HEK293 (cell line): ENCODE data around the gene ENAH.

ENCODE experiments used
- CTCF ChIA-PET: fragments of 350-600 bp; formaldehyde crosslinking; extraction: SDS; loops from one replicate; lab custom pipeline; 2021; ENCODE audit warnings: antibody characterized with exemption; lab: Yijun Ruan, JAX
- POLR2A ChIA-PET: fragments of 300-600 bp; formaldehyde crosslinking; extraction: SDS; loops from one replicate; lab custom pipeline; 2020; ENCODE audit warnings: antibody characterized with exemption, inconsistent platforms; lab: Yijun Ruan, JAX
- H3K27ac ChIP-seq: fragments of 200-500 bp; sonication (Bioruptor generic); 2 replicates; pipeline ENCODE4 v1.5.1; 2014; ENCODE audit warnings: low read depth, low read length, control low read depth, inconsistent platforms; ENCODE audit errors: extremely low read depth
- H3K36me3 ChIP-seq, 2 experiments: fragments of 200-500 bp in 1 of 2; sonication (Bioruptor generic) in 1 of 2; 1 replicate in 1 of 2; 2 replicates in 1 of 2; pipeline ENCODE4 v1.5.1; 2014 to 2017; ENCODE audit warnings: inconsistent platforms in 2 of 2, low read length in 2 of 2; ENCODE audit not compliant: control insufficient read depth in 2 of 2, insufficient read depth in 1 of 2
- H3K4me1 ChIP-seq: fragments of 200-500 bp; sonication (Bioruptor generic); 2 replicates; pipeline ENCODE4 v1.5.1; 2014; ENCODE audit warnings: mild to moderate bottlenecking, low read length, inconsistent platforms; ENCODE audit not compliant: control insufficient read depth, insufficient read depth
- H3K4me3 ChIP-seq: 2 replicates; pipeline ENCODE4 v1.5.1; 2011; ENCODE audit warnings: low read depth, mild to moderate bottlenecking, control low read depth, low read length, moderate library complexity
- H3K9me3 ChIP-seq: fragments of 200-500 bp; sonication (Bioruptor generic); 2 replicates; pipeline ENCODE4 v1.5.1; 2014; ENCODE audit warnings: low read depth, low read length, inconsistent platforms; ENCODE audit not compliant: control insufficient read depth, insufficient read depth
- ATF2 ChIP-seq: fragments of 450-650 bp; formaldehyde crosslinking; IDR thresholded peaks from 2 replicates; pipeline ENCODE4 v1.5.1; 2016; ENCODE audit warnings: missing biosample characterization, missing genetic modification characterization, low read depth
- EGR2 ChIP-seq: fragments of 450-650 bp; formaldehyde crosslinking; IDR thresholded peaks from 2 replicates; pipeline ENCODE4 v1.5.1; 2016; ENCODE audit warnings: low read depth, missing biosample characterization, missing genetic modification characterization
- GLIS2 ChIP-seq: fragments of 450-650 bp; formaldehyde crosslinking; IDR thresholded peaks from 2 replicates; pipeline ENCODE4 v1.5.1; 2016; ENCODE audit warnings: missing biosample characterization, missing genetic modification characterization
- PBX3 ChIP-seq: sonication (generic); formaldehyde crosslinking; IDR thresholded peaks from 2 replicates; pipeline ENCODE4 v1.8.1; 2022; ENCODE audit warnings: mild to moderate bottlenecking, moderate library complexity, missing genetic modification reagents
- PRDM2 ChIP-seq: fragments of 450-650 bp; formaldehyde crosslinking; IDR thresholded peaks from 2 replicates; pipeline ENCODE4 v1.5.1; 2016; ENCODE audit warnings: missing biosample characterization, missing genetic modification characterization, borderline replicate concordance
- PRDM6 ChIP-seq: fragments of 450-650 bp; formaldehyde crosslinking; IDR thresholded peaks from 2 replicates; pipeline ENCODE4 v1.5.1; 2017; ENCODE audit warnings: missing biosample characterization, missing genetic modification characterization
- ZBTB49 ChIP-seq: fragments of 450-650 bp; formaldehyde crosslinking; IDR thresholded peaks from 2 replicates; pipeline ENCODE4 v1.5.1; 2016; ENCODE audit warnings: missing biosample characterization, missing genetic modification characterization, low read depth
- ZEB2 ChIP-seq: fragments of 450-650 bp; formaldehyde crosslinking; IDR thresholded peaks from 2 replicates; pipeline ENCODE4 v1.5.1; 2016; ENCODE audit warnings: missing biosample characterization, missing genetic modification characterization
- ZFP41 ChIP-seq: fragments of 450-650 bp; formaldehyde crosslinking; IDR thresholded peaks from 2 replicates; pipeline ENCODE4 v1.5.1; 2016; ENCODE audit warnings: missing biosample characterization, missing genetic modification characterization, borderline replicate concordance
- ZNF184 ChIP-seq: fragments of 450-650 bp; IDR thresholded peaks from 2 replicates; pipeline ENCODE4 v1.5.1; 2018; ENCODE audit warnings: missing biosample characterization, mild to moderate bottlenecking, missing genetic modification characterization
- ZNF2 ChIP-seq: fragments of 450-650 bp; formaldehyde crosslinking; IDR thresholded peaks from 2 replicates; pipeline ENCODE4 v1.5.1; 2016; ENCODE audit warnings: missing biosample characterization, missing genetic modification characterization
- ZNF239 ChIP-seq: fragments of 450-650 bp; formaldehyde crosslinking; IDR thresholded peaks from 2 replicates; pipeline ENCODE4 v1.5.1; 2016; ENCODE audit warnings: missing biosample characterization, missing genetic modification characterization
- ZNF354C ChIP-seq: fragments of 450-650 bp; formaldehyde crosslinking; IDR thresholded peaks from 2 replicates; pipeline ENCODE4 v1.5.1; 2016; ENCODE audit warnings: missing biosample characterization, missing genetic modification characterization, low read depth, borderline replicate concordance
- ZNF362 ChIP-seq: fragments of 450-650 bp; formaldehyde crosslinking; IDR thresholded peaks from 2 replicates; pipeline ENCODE4 v1.5.1; 2016; ENCODE audit warnings: missing biosample characterization, missing genetic modification characterization
- ZNF48 ChIP-seq: fragments of 450-650 bp; formaldehyde crosslinking; IDR thresholded peaks from 2 replicates; pipeline ENCODE4 v1.5.1; 2016; ENCODE audit warnings: missing biosample characterization, missing genetic modification characterization
- ZNF558 ChIP-seq: fragments of 450-650 bp; formaldehyde crosslinking; IDR thresholded peaks from 2 replicates; pipeline ENCODE4 v1.5.1; 2016; ENCODE audit warnings: missing biosample characterization, missing genetic modification characterization
- ZNF600 ChIP-seq: fragments of 450-650 bp; formaldehyde crosslinking; IDR thresholded peaks from 2 replicates; pipeline ENCODE4 v1.5.1; 2016; ENCODE audit warnings: missing biosample characterization, missing genetic modification characterization
- ZNF610 ChIP-seq: fragments of 450-650 bp; formaldehyde crosslinking; IDR thresholded peaks from 2 replicates; pipeline ENCODE4 v1.5.1; 2016; ENCODE audit warnings: missing biosample characterization, missing genetic modification characterization, borderline replicate concordance
- ZNF670 ChIP-seq: fragments of 450-650 bp; formaldehyde crosslinking; IDR thresholded peaks from 2 replicates; pipeline ENCODE4 v1.5.1; 2016; ENCODE audit warnings: missing biosample characterization, missing genetic modification characterization, low read depth
- ZNF76 ChIP-seq: fragments of 450-650 bp; formaldehyde crosslinking; IDR thresholded peaks from 2 replicates; pipeline ENCODE4; 2016; ENCODE audit warnings: low read depth, missing biosample characterization, missing genetic modification characterization, borderline replicate concordance
- ZNF830 ChIP-seq: fragments of 450-650 bp; IDR thresholded peaks from 2 replicates; pipeline ENCODE4 v1.5.0; 2018; ENCODE audit warnings: missing biosample characterization, missing genetic modification characterization, low read depth, mild to moderate bottlenecking, moderate library complexity
- ZXDB ChIP-seq: fragments of 450-650 bp; formaldehyde crosslinking; IDR thresholded peaks from 2 replicates; pipeline ENCODE4 v1.5.1; 2016; ENCODE audit warnings: missing biosample characterization, missing genetic modification characterization

Gene ENAH

GRCh38 chr1:225610539-225610938 is 42.4 kb downstream of the ENAH start (continued):
- TF ChIP-seq EGR2 (no peak), ZNF76 (no peak), GLIS2 (tag by site-specific recombination) (no peak), ZBTB49 (tag by site-specific recombination) (no peak), ZNF830 (tag by site-specific recombination) (no peak), ZEB2 (tag by site-specific recombination) (no peak), ZNF354C (tag by site-specific recombination) (no peak)
- TF ChIP-seq, all 188 proteins: peak for 3

GRCh38 chr1:225608014-225608796 is 44.7 kb downstream of the ENAH start:
- Histone ChIP-seq H3K4me3 (no peak overlapping the region), H3K27ac (0 out of 2 replicates have a peak overlapping the region, but pooled peaks have one; percentile 0), H3K4me1 (peaks cover 51% of the 10 kb centered on the region), H3K9me3 (no peaks in the 10 kb centered on the region), H3K36me3 (no peaks in the 10 kb centered on the region; a peak in 1 of 3 replicates)
- POLR2A ChIA-PET: interaction anchor here (1.0 kb wide), 1 partner anchor 43 kb away, joined by 6 read pairs; no protein-coding TSS in a partner anchor
- CTCF ChIA-PET: interaction anchor here (0.8 to 1.6 kb wide), 5 partner anchors 12 to 164 kb away, joined by 3 to 7 read pairs (median 4); no protein-coding TSS in a partner anchor
- TF ChIP-seq ZNF362 (tag by site-specific recombination) (peak; percentile 70), ATF2 (tag by site-specific recombination) (no peak), ZNF558 (tag by site-specific recombination) (no peak), PRDM2 (tag by site-specific recombination) (no peak), ZNF610 (no peak), ZNF2 (tag by site-specific recombination) (no peak), PRDM6 (peak; percentile 61), ZNF600 (tag by site-specific recombination) (no peak), ZFP41 (tag by site-specific recombination) (0 out of 2 replicates have a peak, but pooled peaks have one; percentile 64), PBX3 (CRISPR knock-in tag) (no peak), ZNF239 (tag by site-specific recombination) (no peak), ZNF184 (tag by site-specific recombination) (no peak), ZNF48 (no peak), ZXDB (tag by site-specific recombination) (no peak), ZNF670 (tag by site-specific recombination) (no peak)
